Measurements from ENCODE around the gene SELENOM. TPM values are rescaled to one million over a fixed set of nuclear protein-coding genes. Genes with fewer than 3 reads are reported as not detected.
"Not testable (repeated sequence)": the region's sequence is repeated elsewhere in the genome, so short reads cannot be mapped to it uniquely, and the experiment has no call there.

SELENOM gene
- total and polyA plus RNA-seq, 2 donors (not counting 1 experiment from before 2014, with no cell fraction given), result 130 to 132 TPM

DNA sequence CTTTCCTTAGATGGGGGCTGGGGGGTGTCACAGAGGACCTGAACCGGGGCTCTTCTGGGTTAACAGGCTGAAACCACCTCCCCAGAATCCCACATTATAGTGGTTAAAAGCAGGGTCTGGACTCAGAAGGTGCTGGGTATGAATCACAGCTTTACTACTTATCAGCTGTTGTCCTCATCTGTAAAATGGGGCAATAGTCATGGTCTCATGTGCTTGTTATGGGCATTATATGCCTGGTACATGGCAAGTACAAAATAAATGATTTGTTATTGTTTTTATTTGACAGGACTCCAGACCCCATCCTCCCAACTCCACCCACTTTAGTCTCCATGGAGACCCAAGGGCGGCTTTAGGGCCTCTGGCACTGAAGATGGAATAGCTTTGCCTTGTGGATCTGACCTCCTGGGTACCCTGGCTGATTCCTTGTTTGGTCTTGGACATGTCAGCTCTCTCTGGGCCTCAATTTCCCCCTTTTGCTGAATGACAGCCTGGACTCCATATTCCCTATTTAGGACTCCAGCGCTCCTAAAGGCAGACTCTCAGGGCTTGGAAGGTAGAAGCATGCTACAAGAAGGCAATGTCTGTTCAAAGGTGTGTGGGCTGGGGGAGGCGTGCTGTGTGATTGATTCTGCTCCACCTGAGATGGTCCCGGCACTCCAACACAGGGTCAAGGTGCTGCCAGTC, 27.1 kb downstream of the SELENOM start:
- TF ChIP-seq, protein P1, sequence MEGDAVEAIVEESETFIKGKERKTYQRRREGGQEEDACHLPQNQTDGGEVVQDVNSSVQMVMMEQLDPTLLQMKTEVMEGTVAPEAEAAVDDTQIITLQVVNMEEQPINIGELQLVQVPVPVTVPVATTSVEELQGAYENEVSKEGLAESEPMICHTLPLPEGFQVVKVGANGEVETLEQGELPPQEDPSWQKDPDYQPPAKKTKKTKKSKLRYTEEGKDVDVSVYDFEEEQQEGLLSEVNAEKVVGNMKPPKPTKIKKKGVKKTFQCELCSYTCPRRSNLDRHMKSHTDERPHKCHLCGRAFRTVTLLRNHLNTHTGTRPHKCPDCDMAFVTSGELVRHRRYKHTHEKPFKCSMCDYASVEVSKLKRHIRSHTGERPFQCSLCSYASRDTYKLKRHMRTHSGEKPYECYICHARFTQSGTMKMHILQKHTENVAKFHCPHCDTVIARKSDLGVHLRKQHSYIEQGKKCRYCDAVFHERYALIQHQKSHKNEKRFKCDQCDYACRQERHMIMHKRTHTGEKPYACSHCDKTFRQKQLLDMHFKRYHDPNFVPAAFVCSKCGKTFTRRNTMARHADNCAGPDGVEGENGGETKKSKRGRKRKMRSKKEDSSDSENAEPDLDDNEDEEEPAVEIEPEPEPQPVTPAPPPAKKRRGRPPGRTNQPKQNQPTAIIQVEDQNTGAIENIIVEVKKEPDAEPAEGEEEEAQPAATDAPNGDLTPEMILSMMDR (conservative IDR thresholded peaks at IDR 0.05 in 1 of 2, IDR thresholded peaks at IDR 0.05 in 1 of 2; ENCODE audit: low read depth in 1 of 2, low read length in 2 of 2), result no peak
- no peak for TF ChIP-seq EZH2 (IDR thresholded peaks at IDR 0.05; ENCODE audit: low read length, missing control alignments)
- H4K20me1 ChIP-seq (ENCODE audit: control insufficient read depth, extremely low read depth, insufficient read depth, low read length), result no peaks in the 10 kb centered on the region
- peaks cover 16% of the 10 kb centered on the region for H3K4me1 ChIP-seq (ENCODE audit: control insufficient read depth, extremely low read depth, insufficient read depth, low read length)
- peak overlapping the region; percentile 76 for H2AFZ ChIP-seq (ENCODE audit: low read length)
- no peaks in the 10 kb centered on the region for H3K27me3 ChIP-seq (ENCODE audit: control insufficient read depth, insufficient read depth, low read length)
- H3K79me2 ChIP-seq (ENCODE audit: control insufficient read depth, insufficient read depth, low read length), result peaks cover 39% of the 10 kb centered on the region
- peaks cover 8% of the 10 kb centered on the region for H3K36me3 ChIP-seq (ENCODE audit: control insufficient read depth, insufficient read depth, low read length)
- DNase-seq (ENCODE audit: low read depth in 2 of 2), result no peak
- peak overlapping the region; percentile 54 to 98 (median 78) for H3K4me3 ChIP-seq (replicated peaks in 1 of 4; ENCODE audit: control extremely low read depth in 1 of 4, insufficient read depth in 1 of 4, low read depth in 3 of 4, low read length in 4 of 4)
- H3K9ac ChIP-seq (ENCODE audit: insufficient read depth, low read length), result peak overlapping the region; percentile 84
- H3K4me2 ChIP-seq (ENCODE audit: extremely low read depth, insufficient read depth, low read length), result peak overlapping the region; percentile 87
- peak overlapping the region; percentile 88 for H3K27ac ChIP-seq (ENCODE audit: insufficient read depth, low read length)
- no peaks in the 10 kb centered on the region for H3K9me3 ChIP-seq (ENCODE audit: control insufficient read depth, insufficient read depth, low read depth, low read length)

- peaks cover 16% of the 10 kb centered on the region for H3K4me1 ChIP-seq (ENCODE audit: control insufficient read depth, extremely low read depth, insufficient read depth, low read length)
- no peaks in the 10 kb centered on the region for H3K27me3 ChIP-seq (ENCODE audit: control insufficient read depth, insufficient read depth, low read length)
- peaks cover 30% of the 10 kb centered on the region for H3K79me2 ChIP-seq (ENCODE audit: control insufficient read depth, insufficient read depth, low read length)
- H3K36me3 ChIP-seq (ENCODE audit: control insufficient read depth, insufficient read depth, low read length), result peaks cover 8% of the 10 kb centered on the region
- no peak overlapping the region for H3K4me2 ChIP-seq (ENCODE audit: extremely low read depth, insufficient read depth, low read length)
- H3K4me3 ChIP-seq (replicated peaks in 1 of 4; ENCODE audit: control extremely low read depth in 1 of 4, insufficient read depth in 1 of 4, low read depth in 3 of 4, low read length in 4 of 4), result no peak overlapping the region
- DNase-seq (ENCODE audit: low read depth in 2 of 2), result no peak
- no peak for TF ChIP-seq EZH2 (IDR thresholded peaks at IDR 0.05; ENCODE audit: low read length, missing control alignments)
- TF ChIP-seq, protein P1 (conservative IDR thresholded peaks at IDR 0.05 in 1 of 2, IDR thresholded peaks at IDR 0.05 in 1 of 2; ENCODE audit: low read depth in 1 of 2, low read length in 2 of 2), result no peak
- H3K27ac ChIP-seq (ENCODE audit: insufficient read depth, low read length), result no peak overlapping the region
- no peaks in the 10 kb centered on the region for H3K9me3 ChIP-seq (ENCODE audit: control insufficient read depth, insufficient read depth, low read depth, low read length)
- no peak overlapping the region for H3K9ac ChIP-seq (ENCODE audit: insufficient read depth, low read length)
- no peaks in the 10 kb centered on the region for H4K20me1 ChIP-seq (ENCODE audit: control insufficient read depth, extremely low read depth, insufficient read depth, low read length)
- no peak overlapping the region for H2AFZ ChIP-seq (ENCODE audit: low read length)
Observed at GRCh38 chr22:31079095-31079642, 28.2 kb downstream of the SELENOM start.

DNA sequence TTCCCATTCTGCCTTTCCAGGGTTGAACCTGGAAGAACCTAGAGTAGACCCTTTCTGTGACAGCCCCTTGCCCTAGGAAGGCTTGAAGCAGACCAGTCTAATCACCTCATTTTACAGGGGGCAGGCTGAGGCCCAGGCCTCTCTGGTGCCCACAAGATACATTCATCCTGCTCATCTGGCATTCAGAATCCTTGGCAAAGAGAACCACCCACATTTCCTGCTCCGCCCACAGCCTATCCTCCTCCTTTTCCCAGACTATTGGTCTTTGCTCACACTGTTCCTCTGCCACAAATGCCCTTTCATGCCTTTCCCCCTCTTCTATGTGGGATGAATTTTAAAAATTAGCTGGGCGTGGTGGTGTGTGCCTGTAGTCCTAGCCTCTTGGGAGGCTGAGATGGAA, 29.0 kb downstream of the SELENOM start:
- DNase-seq (ENCODE audit: low read depth in 2 of 2); H3K4me2 ChIP-seq (ENCODE audit: extremely low read depth, insufficient read depth, low read length); H3K36me3 ChIP-seq (ENCODE audit: control insufficient read depth, insufficient read depth, low read length); H3K9ac ChIP-seq (ENCODE audit: insufficient read depth, low read length); H3K9me3 ChIP-seq (ENCODE audit: control insufficient read depth, insufficient read depth, low read depth, low read length); H4K20me1 ChIP-seq (ENCODE audit: control insufficient read depth, extremely low read depth, insufficient read depth, low read length); H3K4me3 ChIP-seq (replicated peaks in 1 of 4; ENCODE audit: control extremely low read depth in 1 of 4, insufficient read depth in 1 of 4, low read depth in 3 of 4, low read length in 4 of 4); H3K27me3 ChIP-seq (ENCODE audit: control insufficient read depth, insufficient read depth, low read length); H3K4me1 ChIP-seq (ENCODE audit: control insufficient read depth, extremely low read depth, insufficient read depth, low read length); H3K27ac ChIP-seq (ENCODE audit: insufficient read depth, low read length): not testable (repeated sequence)
- peak overlapping the region; percentile 4 for H2AFZ ChIP-seq (ENCODE audit: low read length)
- H3K79me2 ChIP-seq (ENCODE audit: control insufficient read depth, insufficient read depth, low read length), result peaks cover 22% of the 10 kb centered on the region
